Hepatocyte (in vitro differentiated cells): ENCODE data around the gene KIF5A.

Source experiments
- CTCF ChIP-seq: fragments of 200-600 bp; sonication (generic); IDR thresholded peaks from 2 replicates; pipeline ENCODE4 v1.5.1; 2016; ENCODE audit warnings: antibody characterized with exemption, mild to moderate bottlenecking; ENCODE audit not compliant: poor library complexity
- EZH2 ChIP-seq: fragments of 200-600 bp; sonication (generic); IDR thresholded peaks from 2 replicates; pipeline ENCODE4 v1.6.1; 2016; ENCODE audit warnings: antibody characterized with exemption, mild to moderate bottlenecking, borderline replicate concordance

GRCh38 chr12:57554453-57554852 is 4.6 kb downstream of the KIF5A start:
- no peak for TF ChIP-seq CTCF
- TF ChIP-seq EZH2, result no peak
